ENCODE results near the gene LRRC38. TPM values are rescaled to one million over a fixed set of nuclear protein-coding genes. Genes with fewer than 3 reads are reported as not detected.

The LRRC38 gene
- total and polyA plus RNA-seq, 2 donors (not counting 1 experiment from before 2014, with no cell fraction given) = not detected

- DNase-seq (ENCODE audit: low read depth in 2 of 2) = no peak
- Histone ChIP-seq H3K36me3 (ENCODE audit: control insufficient read depth, insufficient read depth, low read length) (no peaks in the 10 kb centered on the region), H2AFZ (ENCODE audit: low read length) (no peak overlapping the region), H3K4me3 (replicated peaks in 1 of 4; ENCODE audit: control extremely low read depth in 1 of 4, insufficient read depth in 1 of 4, low read depth in 3 of 4, low read length in 4 of 4) (no peak overlapping the region), H3K27me3 (ENCODE audit: control insufficient read depth, insufficient read depth, low read length) (no peaks in the 10 kb centered on the region), H3K4me1 (ENCODE audit: control insufficient read depth, extremely low read depth, insufficient read depth, low read length) (no peaks in the 10 kb centered on the region), H4K20me1 (ENCODE audit: control insufficient read depth, extremely low read depth, insufficient read depth, low read length) (no peaks in the 10 kb centered on the region), H3K9me3 (ENCODE audit: control insufficient read depth, insufficient read depth, low read depth, low read length) (no peaks in the 10 kb centered on the region), H3K9ac (ENCODE audit: insufficient read depth, low read length) (no peak overlapping the region), H3K4me2 (ENCODE audit: extremely low read depth, insufficient read depth, low read length) (no peak overlapping the region), H3K79me2 (ENCODE audit: control insufficient read depth, insufficient read depth, low read length) (no peaks in the 10 kb centered on the region), H3K27ac (ENCODE audit: insufficient read depth, low read length) (no peak overlapping the region)
- TF ChIP-seq EZH2 (IDR thresholded peaks at IDR 0.05; ENCODE audit: low read length, missing control alignments) = no peak
- TF ChIP-seq CTCF (conservative IDR thresholded peaks at IDR 0.05 in 1 of 2, IDR thresholded peaks at IDR 0.05 in 1 of 2; ENCODE audit: low read depth in 1 of 2, low read length in 2 of 2) = no peak
Observed at GRCh38 chr1:13538832-13539231, 25.0 kb upstream of the LRRC38 start.

GRCh38 chr1:13536571-13536970 is 22.8 kb upstream of the LRRC38 start:
- H3K36me3 ChIP-seq (ENCODE audit: control insufficient read depth, insufficient read depth, low read length) = no peaks in the 10 kb centered on the region
- no peaks in the 10 kb centered on the region for H3K4me1 ChIP-seq (ENCODE audit: control insufficient read depth, extremely low read depth, insufficient read depth, low read length)
- H3K27me3 ChIP-seq (ENCODE audit: control insufficient read depth, insufficient read depth, low read length) = no peaks in the 10 kb centered on the region
- H3K9me3 ChIP-seq (ENCODE audit: control insufficient read depth, insufficient read depth, low read depth, low read length) = no peaks in the 10 kb centered on the region
- no peaks in the 10 kb centered on the region for H3K79me2 ChIP-seq (ENCODE audit: control insufficient read depth, insufficient read depth, low read length)
- H4K20me1 ChIP-seq (ENCODE audit: control insufficient read depth, extremely low read depth, insufficient read depth, low read length) = no peaks in the 10 kb centered on the region
- H3K4me2 ChIP-seq (ENCODE audit: extremely low read depth, insufficient read depth, low read length) = no peak overlapping the region
- H3K4me3 ChIP-seq (replicated peaks in 1 of 4; ENCODE audit: control extremely low read depth in 1 of 4, insufficient read depth in 1 of 4, low read depth in 3 of 4, low read length in 4 of 4) = no peak overlapping the region
- no peak overlapping the region for H2AFZ ChIP-seq (ENCODE audit: low read length)
- H3K27ac ChIP-seq (ENCODE audit: insufficient read depth, low read length) = no peak overlapping the region
- no peak for DNase-seq (ENCODE audit: low read depth in 2 of 2)
- TF ChIP-seq EZH2 (IDR thresholded peaks at IDR 0.05; ENCODE audit: low read length, missing control alignments) = no peak
- TF ChIP-seq CTCF (conservative IDR thresholded peaks at IDR 0.05 in 1 of 2, IDR thresholded peaks at IDR 0.05 in 1 of 2; ENCODE audit: low read depth in 1 of 2, low read length in 2 of 2) = no peak
- H3K9ac ChIP-seq (ENCODE audit: insufficient read depth, low read length) = no peak overlapping the region

GRCh38 chr1:13535227-13535626 is 21.4 kb upstream of the LRRC38 start:
- Histone ChIP-seq H3K79me2 (ENCODE audit: control insufficient read depth, insufficient read depth, low read length) (no peaks in the 10 kb centered on the region), H3K4me2 (ENCODE audit: extremely low read depth, insufficient read depth, low read length) (no peak overlapping the region), H3K4me1 (ENCODE audit: control insufficient read depth, extremely low read depth, insufficient read depth, low read length) (no peaks in the 10 kb centered on the region), H2AFZ (ENCODE audit: low read length) (no peak overlapping the region), H3K27me3 (ENCODE audit: control insufficient read depth, insufficient read depth, low read length) (no peaks in the 10 kb centered on the region), H4K20me1 (ENCODE audit: control insufficient read depth, extremely low read depth, insufficient read depth, low read length) (no peaks in the 10 kb centered on the region), H3K36me3 (ENCODE audit: control insufficient read depth, insufficient read depth, low read length) (no peaks in the 10 kb centered on the region), H3K9me3 (ENCODE audit: control insufficient read depth, insufficient read depth, low read depth, low read length) (no peaks in the 10 kb centered on the region), H3K27ac (ENCODE audit: insufficient read depth, low read length) (no peak overlapping the region), H3K4me3 (replicated peaks in 1 of 4; ENCODE audit: control extremely low read depth in 1 of 4, insufficient read depth in 1 of 4, low read depth in 3 of 4, low read length in 4 of 4) (no peak overlapping the region), H3K9ac (ENCODE audit: insufficient read depth, low read length) (no peak overlapping the region)
- DNase-seq (ENCODE audit: low read depth in 2 of 2) = no peak
- TF ChIP-seq CTCF (conservative IDR thresholded peaks at IDR 0.05 in 1 of 2, IDR thresholded peaks at IDR 0.05 in 1 of 2; ENCODE audit: low read depth in 1 of 2, low read length in 2 of 2) = no peak
- TF ChIP-seq EZH2 (IDR thresholded peaks at IDR 0.05; ENCODE audit: low read length, missing control alignments) = no peak
